Liver (tissue), 3 donors: Measurements from ENCODE around the gene SVEP1.

Source experiments
- JUND ChIP-seq, 2 donors: IDR thresholded peaks; 2 replicates each; pipeline ENCODE4 v1.6.1; 2016; ENCODE audit warnings: antibody characterized with exemption in 2 of 2
- SP1 ChIP-seq: IDR thresholded peaks from 2 replicates; pipeline ENCODE4 v1.6.1; 2018; ENCODE audit warnings: antibody characterized with exemption, mild to moderate bottlenecking
- YY1 ChIP-seq: IDR thresholded peaks from 2 replicates; pipeline ENCODE4 v1.6.1; 2016; ENCODE audit warnings: antibody characterized with exemption, mild to moderate bottlenecking
- TF ChIP-seq, protein P1 (sequence below): fragments of 150-350 bp; IDR thresholded peaks from 2 replicates; pipeline ENCODE4 v1.5.1; 2017; ENCODE audit warnings: improper control_type of control experiment, low read depth, low read length; ENCODE audit not compliant: missing input control
- TF ChIP-seq, protein P2 (sequence below): IDR thresholded peaks from 2 replicates; pipeline ENCODE4 v1.6.1; 2016; ENCODE audit warnings: antibody characterized with exemption
- TF ChIP-seq, protein P3 (sequence below): IDR thresholded peaks from 2 replicates; pipeline ENCODE4 v1.6.1; 2016; ENCODE audit warnings: antibody characterized with exemption
- donor health status: healthy.
- donor health status: healthy.

DNA sequence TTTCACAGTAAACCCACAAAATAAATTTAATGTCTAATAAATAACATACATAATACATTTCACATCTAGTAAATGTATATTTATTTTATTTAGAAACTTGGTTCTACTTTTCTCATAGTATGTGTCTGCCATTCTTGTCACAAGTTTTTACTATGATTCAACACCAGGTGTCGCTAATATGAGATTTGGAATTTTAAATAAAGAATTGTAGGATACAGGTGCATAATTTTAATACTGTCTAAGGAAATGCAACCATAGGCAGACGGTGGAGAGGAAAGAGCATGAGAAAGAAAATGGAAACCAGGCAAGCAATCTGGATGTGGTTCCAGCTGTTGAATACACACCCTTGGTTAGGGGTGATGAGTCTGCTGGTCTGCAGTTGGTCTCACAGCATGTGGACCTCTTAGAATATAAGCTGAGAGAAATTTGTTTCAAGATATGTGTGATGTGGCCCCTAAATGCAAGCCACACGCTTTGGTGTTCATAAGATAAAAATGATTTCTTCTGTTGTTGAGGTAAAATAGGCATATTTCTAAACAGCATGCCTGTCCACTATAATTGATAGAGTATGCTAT, 127.2 kb downstream of the SVEP1 start:
- TF ChIP-seq, protein P1, sequence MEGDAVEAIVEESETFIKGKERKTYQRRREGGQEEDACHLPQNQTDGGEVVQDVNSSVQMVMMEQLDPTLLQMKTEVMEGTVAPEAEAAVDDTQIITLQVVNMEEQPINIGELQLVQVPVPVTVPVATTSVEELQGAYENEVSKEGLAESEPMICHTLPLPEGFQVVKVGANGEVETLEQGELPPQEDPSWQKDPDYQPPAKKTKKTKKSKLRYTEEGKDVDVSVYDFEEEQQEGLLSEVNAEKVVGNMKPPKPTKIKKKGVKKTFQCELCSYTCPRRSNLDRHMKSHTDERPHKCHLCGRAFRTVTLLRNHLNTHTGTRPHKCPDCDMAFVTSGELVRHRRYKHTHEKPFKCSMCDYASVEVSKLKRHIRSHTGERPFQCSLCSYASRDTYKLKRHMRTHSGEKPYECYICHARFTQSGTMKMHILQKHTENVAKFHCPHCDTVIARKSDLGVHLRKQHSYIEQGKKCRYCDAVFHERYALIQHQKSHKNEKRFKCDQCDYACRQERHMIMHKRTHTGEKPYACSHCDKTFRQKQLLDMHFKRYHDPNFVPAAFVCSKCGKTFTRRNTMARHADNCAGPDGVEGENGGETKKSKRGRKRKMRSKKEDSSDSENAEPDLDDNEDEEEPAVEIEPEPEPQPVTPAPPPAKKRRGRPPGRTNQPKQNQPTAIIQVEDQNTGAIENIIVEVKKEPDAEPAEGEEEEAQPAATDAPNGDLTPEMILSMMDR: peak; percentile 35
- TF ChIP-seq YY1 (no peak), SP1 (no peak), JUND (IDR thresholded peaks at IDR 0.05) (no peak)
- TF ChIP-seq, protein P2, sequence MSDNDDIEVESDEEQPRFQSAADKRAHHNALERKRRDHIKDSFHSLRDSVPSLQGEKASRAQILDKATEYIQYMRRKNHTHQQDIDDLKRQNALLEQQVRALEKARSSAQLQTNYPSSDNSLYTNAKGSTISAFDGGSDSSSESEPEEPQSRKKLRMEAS: no peak
- TF ChIP-seq, protein P3, sequence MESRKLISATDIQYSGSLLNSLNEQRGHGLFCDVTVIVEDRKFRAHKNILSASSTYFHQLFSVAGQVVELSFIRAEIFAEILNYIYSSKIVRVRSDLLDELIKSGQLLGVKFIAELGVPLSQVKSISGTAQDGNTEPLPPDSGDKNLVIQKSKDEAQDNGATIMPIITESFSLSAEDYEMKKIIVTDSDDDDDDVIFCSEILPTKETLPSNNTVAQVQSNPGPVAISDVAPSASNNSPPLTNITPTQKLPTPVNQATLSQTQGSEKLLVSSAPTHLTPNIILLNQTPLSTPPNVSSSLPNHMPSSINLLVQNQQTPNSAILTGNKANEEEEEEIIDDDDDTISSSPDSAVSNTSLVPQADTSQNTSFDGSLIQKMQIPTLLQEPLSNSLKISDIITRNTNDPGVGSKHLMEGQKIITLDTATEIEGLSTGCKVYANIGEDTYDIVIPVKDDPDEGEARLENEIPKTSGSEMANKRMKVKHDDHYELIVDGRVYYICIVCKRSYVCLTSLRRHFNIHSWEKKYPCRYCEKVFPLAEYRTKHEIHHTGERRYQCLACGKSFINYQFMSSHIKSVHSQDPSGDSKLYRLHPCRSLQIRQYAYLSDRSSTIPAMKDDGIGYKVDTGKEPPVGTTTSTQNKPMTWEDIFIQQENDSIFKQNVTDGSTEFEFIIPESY: no peak
